ENCODE measurements around the gene CFAP97.
A peak's percentile ranks its signal among the peaks of the same experiment; 100 is the strongest.

Gene CFAP97

DNA sequence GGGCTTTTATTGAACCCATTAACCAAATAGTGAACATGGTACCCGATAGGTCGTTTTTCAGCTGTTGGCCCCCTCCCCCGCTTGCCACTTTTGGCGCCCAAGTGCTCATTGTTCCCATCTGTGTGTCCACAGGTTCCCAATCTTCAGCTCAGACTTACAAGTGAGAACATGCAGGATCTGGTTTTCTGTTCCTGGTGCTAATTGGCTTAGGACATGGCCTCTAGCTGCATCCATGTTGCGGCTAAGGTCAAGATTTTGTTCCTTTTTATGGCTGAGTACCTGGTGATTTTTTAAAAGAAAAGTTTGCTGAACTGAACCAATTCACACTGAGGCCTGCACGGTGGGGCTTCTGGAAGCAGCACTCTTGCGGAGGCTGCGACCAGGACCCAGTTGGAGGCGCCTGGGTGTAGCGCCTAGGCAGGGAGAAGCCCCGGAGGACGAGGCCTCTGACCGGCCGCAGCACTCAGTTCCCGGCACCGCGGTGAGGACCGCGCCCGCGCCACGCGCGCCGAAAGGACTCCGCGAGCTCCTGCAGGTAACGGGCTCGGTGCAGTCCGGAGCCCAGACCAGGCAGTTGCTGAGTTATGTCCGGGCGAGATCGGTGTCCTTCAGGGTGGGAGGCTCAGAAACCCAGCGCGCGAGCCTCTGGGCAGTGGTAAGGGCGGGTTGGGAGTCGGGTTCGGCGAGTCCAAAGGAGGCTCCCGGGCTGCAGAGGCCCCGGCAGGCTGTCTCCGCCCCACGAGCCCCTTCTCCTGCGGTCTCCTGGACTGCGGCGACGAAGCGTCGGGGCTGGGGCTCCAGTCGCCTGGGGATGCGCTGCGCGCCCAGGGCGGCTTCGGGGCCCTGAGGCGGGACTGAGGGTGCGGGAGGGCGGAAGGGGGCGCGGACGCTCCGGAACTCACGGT, 76.5 kb downstream of the CFAP97 start:
- Histone ChIP-seq H3K27ac (ENCODE audit: low read length) (no peak overlapping the region), H3K9me3 (replicated peaks; ENCODE audit: insufficient read depth, low read length) (no peaks in the 10 kb centered on the region), H2AFZ (ENCODE audit: low read length) (no peak overlapping the region), H3K4me2 (ENCODE audit: low read depth, low read length) (no peak overlapping the region), H3K27me3 (replicated peaks; ENCODE audit: insufficient read depth, low read length) (no peaks in the 10 kb centered on the region), H3K4me1 (ENCODE audit: low read length) (peaks cover 16% of the 10 kb centered on the region), H3F3A (ENCODE audit: insufficient read depth, low read length) (peaks cover 14% of the 10 kb centered on the region), H3K4me3 (ENCODE audit: low read length) (no peak overlapping the region), H3K36me3 (replicated peaks; ENCODE audit: insufficient read depth, low read length) (no peaks in the 10 kb centered on the region), H4K20me1 (ENCODE audit: insufficient read depth, low read length) (no peaks in the 10 kb centered on the region), H3K9ac (ENCODE audit: low read length) (no peak overlapping the region), H3K79me2 (ENCODE audit: low read length) (no peaks in the 10 kb centered on the region), H3K9me2 (replicated peaks; ENCODE audit: insufficient read depth, low read length) (no peaks in the 10 kb centered on the region)
- TF ChIP-seq EZH2phosphoT487 (IDR thresholded peaks at IDR 0.05; ENCODE audit: low read length), result no peak
- TF ChIP-seq, protein P1, sequence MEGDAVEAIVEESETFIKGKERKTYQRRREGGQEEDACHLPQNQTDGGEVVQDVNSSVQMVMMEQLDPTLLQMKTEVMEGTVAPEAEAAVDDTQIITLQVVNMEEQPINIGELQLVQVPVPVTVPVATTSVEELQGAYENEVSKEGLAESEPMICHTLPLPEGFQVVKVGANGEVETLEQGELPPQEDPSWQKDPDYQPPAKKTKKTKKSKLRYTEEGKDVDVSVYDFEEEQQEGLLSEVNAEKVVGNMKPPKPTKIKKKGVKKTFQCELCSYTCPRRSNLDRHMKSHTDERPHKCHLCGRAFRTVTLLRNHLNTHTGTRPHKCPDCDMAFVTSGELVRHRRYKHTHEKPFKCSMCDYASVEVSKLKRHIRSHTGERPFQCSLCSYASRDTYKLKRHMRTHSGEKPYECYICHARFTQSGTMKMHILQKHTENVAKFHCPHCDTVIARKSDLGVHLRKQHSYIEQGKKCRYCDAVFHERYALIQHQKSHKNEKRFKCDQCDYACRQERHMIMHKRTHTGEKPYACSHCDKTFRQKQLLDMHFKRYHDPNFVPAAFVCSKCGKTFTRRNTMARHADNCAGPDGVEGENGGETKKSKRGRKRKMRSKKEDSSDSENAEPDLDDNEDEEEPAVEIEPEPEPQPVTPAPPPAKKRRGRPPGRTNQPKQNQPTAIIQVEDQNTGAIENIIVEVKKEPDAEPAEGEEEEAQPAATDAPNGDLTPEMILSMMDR (IDR thresholded peaks at IDR 0.05; ENCODE audit: low read length), result no peak
- no peak for TF ChIP-seq EZH2 (optimal IDR thresholded peaks at IDR 0.05; ENCODE audit: low read depth, low read length)
- DNase-seq, result no peak

DNA sequence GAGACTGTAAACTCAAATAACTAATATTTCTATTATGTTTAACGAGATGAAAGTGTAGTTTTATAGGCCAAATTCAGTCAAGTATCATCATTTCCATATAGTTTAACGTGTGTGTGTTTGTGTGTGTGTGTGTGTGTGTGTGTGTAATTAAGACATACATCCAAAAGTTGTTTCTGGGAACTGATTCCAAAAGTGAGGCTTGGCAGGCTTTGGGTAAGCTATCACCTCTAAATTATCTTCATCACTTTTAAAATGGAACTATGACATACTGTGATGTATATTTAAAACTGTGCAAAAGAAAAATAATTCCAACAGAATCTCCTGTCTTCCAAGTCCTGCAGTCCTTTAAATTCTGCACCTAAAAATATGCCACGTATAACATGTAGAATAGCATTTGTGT, 79.8 kb downstream of the CFAP97 start:
- peak overlapping the region; percentile 93; the same call in 1 of the 2 replicates for H3K4me2 ChIP-seq (ENCODE audit: low read depth, low read length)
- no peak for DNase-seq
- TF ChIP-seq, protein P1 (IDR thresholded peaks at IDR 0.05; ENCODE audit: low read length), result no peak
- no peak for TF ChIP-seq EZH2phosphoT487 (IDR thresholded peaks at IDR 0.05; ENCODE audit: low read length)
- no peak for TF ChIP-seq EZH2 (optimal IDR thresholded peaks at IDR 0.05; ENCODE audit: low read depth, low read length)
- no peak overlapping the region for H3K9ac ChIP-seq (ENCODE audit: low read length)
- H3K4me3 ChIP-seq (ENCODE audit: low read length), result no peak overlapping the region
- peaks cover 26% of the 10 kb centered on the region for H3F3A ChIP-seq (ENCODE audit: insufficient read depth, low read length)
- H3K4me1 ChIP-seq (ENCODE audit: low read length), result peaks cover 31% of the 10 kb centered on the region
- H3K27ac ChIP-seq (ENCODE audit: low read length), result no peak overlapping the region
- H3K9me3 ChIP-seq (replicated peaks; ENCODE audit: insufficient read depth, low read length), result no peaks in the 10 kb centered on the region
- H4K20me1 ChIP-seq (ENCODE audit: insufficient read depth, low read length), result no peaks in the 10 kb centered on the region
- no peak overlapping the region for H2AFZ ChIP-seq (ENCODE audit: low read length)
- H3K79me2 ChIP-seq (ENCODE audit: low read length), result no peaks in the 10 kb centered on the region
- no peaks in the 10 kb centered on the region for H3K27me3 ChIP-seq (replicated peaks; ENCODE audit: insufficient read depth, low read length)
- H3K36me3 ChIP-seq (replicated peaks; ENCODE audit: insufficient read depth, low read length), result no peaks in the 10 kb centered on the region
- H3K9me2 ChIP-seq (replicated peaks; ENCODE audit: insufficient read depth, low read length), result no peaks in the 10 kb centered on the region

DNA sequence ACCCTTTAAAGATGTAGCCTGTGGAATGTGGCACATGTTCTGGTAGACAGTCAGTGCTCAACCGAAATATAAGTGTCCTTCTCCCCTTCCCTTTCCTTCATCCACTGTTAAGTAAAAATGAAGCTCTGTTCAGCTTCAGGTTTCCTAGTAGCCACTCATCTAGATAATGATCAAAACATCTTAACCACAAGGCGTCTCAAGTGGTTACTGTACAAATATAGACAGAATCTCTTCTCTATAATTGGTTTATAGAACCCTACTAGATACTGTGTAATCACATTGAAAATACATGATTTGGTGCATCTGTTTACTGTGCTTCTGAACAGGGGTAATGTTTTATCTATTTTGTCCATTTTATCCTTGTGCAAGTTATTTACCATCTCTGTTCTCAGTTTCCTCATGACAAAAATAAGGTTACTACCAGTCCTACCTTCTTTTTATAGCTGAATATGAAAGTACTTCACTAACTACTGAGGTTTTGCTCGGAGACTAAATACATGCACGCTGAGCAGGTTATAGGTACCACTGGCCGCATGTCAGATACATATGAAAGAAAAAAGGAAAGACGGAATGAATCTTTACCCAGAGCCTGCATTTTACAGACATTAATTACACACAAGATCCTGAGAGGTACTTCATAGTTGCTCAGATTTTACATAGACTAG, 81.0 kb downstream of the CFAP97 start:
- Histone ChIP-seq H3K9me3 (replicated peaks; ENCODE audit: insufficient read depth, low read length) (no peaks in the 10 kb centered on the region), H3K9me2 (replicated peaks; ENCODE audit: insufficient read depth, low read length) (no peaks in the 10 kb centered on the region), H3K36me3 (replicated peaks; ENCODE audit: insufficient read depth, low read length) (no peaks in the 10 kb centered on the region), H3K79me2 (ENCODE audit: low read length) (no peaks in the 10 kb centered on the region), H3K9ac (ENCODE audit: low read length) (peak overlapping the region; percentile 26; the same call in 1 of the 2 replicates), H3K4me2 (ENCODE audit: low read depth, low read length) (peak overlapping the region; percentile 93), H3K27me3 (replicated peaks; ENCODE audit: insufficient read depth, low read length) (no peaks in the 10 kb centered on the region), H3K27ac (ENCODE audit: low read length) (peak overlapping the region; percentile 78), H3K4me1 (ENCODE audit: low read length) (peaks cover 31% of the 10 kb centered on the region), H2AFZ (ENCODE audit: low read length) (peak overlapping the region; percentile 15; the same call in 1 of the 2 replicates), H4K20me1 (ENCODE audit: insufficient read depth, low read length) (no peaks in the 10 kb centered on the region), H3F3A (ENCODE audit: insufficient read depth, low read length) (peaks cover 26% of the 10 kb centered on the region), H3K4me3 (ENCODE audit: low read length) (peak overlapping the region; percentile 26)
- peak; percentile 76 for DNase-seq
- TF ChIP-seq, protein P1 (IDR thresholded peaks at IDR 0.05; ENCODE audit: low read length), result no peak
- TF ChIP-seq EZH2phosphoT487 (IDR thresholded peaks at IDR 0.05; ENCODE audit: low read length), result no peak
- TF ChIP-seq EZH2 (optimal IDR thresholded peaks at IDR 0.05; ENCODE audit: low read depth, low read length), result no peak
